ENCODE results near the gene FBXO11.

The FBXO11 gene

GRCh38 chr2:47849368-47849767, 56.9 kb downstream of the FBXO11 start:
- no peak for DNase-seq

DNA sequence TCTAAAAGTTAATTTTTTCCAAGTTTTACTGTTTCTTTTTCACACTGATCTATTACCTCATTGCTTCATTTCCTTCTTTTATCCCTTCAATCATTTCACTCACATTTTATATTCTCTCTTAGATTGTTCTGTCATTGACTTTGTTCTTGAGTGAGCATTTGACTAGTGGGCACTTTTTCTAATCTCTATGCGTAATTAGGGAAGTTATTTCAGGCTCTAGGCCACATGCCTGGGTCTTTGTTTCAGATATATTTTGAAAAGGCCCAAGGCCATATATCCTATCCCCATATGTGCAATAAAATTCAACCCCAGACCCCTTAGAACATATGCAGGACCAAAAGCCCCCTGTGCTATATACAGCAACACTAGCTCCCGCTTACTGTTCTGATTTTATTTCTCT, 62.1 kb downstream of the FBXO11 start:
- no peak for DNase-seq

DNA sequence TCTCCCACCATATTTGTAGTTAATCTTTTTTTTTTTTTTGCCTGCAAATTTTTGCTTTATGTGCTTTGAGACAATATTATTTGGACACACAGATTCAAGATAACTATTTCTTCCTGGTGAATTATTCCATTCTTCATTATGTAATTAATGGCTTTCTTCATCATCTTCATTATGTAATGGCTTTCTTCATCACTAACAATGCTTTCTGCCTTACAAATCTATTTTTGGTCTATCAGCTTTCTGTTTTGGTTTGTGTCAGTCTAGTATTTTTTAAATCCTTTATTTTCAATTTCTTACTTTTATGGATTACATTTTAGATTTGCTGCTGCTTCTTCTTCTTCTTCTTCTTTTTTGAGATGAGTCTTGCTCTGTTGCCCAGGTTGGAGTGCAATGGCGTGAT, 62.9 kb downstream of the FBXO11 start:
- DNase-seq = no peak

- no peak for DNase-seq
These were observed 63.5 kb downstream of the FBXO11 start for GRCh38 chr2:47842846-47843245.

- DNase-seq = no peak
These were observed 67.6 kb downstream of the FBXO11 start for GRCh38 chr2:47838686-47839085.

GRCh38 chr2:47838249-47838648, 68.0 kb downstream of the FBXO11 start:
- no peak for DNase-seq

- DNase-seq = no peak
These were observed 72.8 kb downstream of the FBXO11 start for GRCh38 chr2:47833516-47833968.

GRCh38 chr2:47822518-47822917, 83.8 kb downstream of the FBXO11 start:
- no peak for DNase-seq

DNA sequence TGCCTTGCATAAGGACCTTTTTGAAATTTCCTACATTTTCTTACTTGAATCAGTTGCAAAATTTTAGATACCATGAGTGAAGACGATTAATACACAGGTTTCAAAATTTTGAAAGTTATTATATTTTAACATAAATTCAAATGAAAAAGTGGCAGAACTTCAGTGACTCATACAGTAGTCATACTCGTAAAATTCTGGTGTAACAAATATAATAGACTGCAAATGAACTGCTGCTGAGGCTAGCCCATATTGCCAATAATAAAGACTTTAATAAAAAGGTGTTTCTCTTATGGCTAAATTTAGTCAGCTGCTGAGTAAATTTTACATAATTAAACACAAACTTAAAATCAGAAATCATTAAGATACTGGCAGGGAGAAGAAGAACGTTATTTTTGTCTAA, 86.5 kb downstream of the FBXO11 start:
- DNase-seq = no peak

DNA sequence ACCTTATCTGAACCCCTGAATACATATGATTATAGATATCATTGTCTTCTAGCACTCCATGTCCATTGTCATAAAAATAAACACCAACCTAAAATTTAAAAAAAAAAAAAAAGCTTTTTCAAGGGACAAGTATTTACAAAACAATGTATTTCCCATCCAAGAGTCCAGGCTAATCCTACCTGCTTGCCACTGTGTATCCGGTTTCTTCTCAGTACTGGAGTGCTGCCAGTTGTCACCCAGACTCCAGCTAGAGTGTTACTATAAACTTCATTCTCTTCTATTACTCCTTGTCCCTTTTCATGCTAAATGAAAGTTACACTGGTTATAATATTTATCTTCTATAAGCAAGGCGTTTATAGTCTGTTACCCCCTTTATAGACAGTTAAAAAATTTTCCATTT, 87.5 kb downstream of the FBXO11 start:
- DNase-seq = no peak

DNA sequence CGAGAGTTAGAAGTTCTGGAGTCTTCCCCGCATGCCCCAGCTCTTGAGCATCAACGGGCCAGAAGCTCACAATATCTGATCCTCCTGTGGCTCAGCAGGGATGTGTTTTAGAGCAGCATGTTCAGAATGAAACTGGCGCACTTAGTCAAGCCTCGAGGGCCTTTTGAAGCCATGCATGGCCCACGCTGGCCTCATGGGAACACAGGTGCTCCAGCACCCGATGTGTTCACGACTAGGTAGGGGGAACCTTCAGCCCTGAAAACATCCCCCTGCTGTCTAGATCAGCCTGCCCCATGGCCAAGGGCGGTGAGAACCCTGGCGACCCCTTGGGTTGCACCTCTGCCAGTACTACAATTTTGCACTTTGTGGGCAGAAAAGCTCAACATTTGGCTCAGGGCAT, 90.5 kb downstream of the FBXO11 start:
- DNase-seq = no peak

DNA sequence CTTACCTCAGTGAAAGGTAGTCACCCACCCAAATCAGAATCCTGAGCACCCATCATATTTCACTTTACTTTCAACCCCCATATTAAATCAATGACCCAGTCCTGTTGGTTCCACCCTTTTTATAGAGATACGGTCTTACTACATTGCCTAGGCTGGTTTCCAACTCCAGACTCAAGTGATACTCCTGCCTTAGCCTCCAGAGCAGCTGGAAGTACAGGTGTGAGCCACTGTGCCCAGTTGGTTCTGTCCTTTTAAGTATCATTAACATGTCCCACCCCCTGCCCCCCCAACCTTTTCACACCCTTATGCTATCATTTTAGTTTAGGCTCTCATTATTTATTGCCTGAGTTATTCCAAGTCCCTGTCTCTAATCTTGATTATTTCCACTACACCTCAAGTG, 94.6 kb downstream of the FBXO11 start:
- DNase-seq = no peak

- no peak for DNase-seq
These were observed 95.4 kb downstream of the FBXO11 start for GRCh38 chr2:47810850-47811249.

GRCh38 chr2:47809903-47810302, 96.4 kb downstream of the FBXO11 start:
- DNase-seq = no peak

DNA sequence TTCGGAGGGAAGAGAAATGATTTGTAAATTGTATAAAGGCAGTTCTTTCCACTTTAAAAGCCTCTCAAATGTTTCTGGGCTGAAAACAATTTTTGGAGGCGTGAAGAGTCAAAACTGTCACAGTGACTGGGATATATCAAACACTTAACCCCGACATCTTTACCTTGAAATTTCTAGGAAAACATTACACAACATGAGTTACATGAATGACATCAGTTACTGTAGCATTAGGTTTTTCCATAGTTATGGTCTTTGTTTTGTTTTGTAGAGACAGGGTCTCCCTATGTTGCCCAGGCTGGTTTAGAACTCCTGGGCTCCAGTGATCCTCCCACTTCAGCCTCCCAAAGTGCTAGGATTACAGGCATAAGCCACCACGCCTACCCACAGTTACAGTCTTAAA, 97.7 kb downstream of the FBXO11 start:
- DNase-seq = no peak

GRCh38 chr2:47805850-47806249, 100.4 kb downstream of the FBXO11 start:
- DNase-seq = no peak

DNA sequence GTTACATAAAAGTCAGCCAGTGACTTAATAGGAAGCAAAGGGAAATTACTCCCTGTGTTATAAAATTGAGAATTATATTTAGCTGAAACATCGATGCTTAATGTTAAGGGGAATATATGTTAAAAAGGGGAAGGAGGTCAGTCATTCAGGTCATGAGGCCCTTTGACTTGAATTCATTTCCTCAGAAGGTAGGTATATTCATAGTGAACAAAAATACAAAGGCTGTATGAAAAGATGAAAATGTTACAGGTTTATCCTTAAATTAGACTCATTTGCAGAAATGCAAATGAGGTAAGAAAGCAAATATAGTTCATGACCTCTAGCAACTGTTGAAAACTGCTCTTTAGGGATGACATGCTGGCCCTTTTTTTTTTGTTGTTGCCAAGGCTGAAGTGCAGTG, 102.5 kb downstream of the FBXO11 start:
- no peak for DNase-seq

GRCh38 chr2:47803363-47803762, 102.9 kb downstream of the FBXO11 start:
- DNase-seq = no peak

DNA sequence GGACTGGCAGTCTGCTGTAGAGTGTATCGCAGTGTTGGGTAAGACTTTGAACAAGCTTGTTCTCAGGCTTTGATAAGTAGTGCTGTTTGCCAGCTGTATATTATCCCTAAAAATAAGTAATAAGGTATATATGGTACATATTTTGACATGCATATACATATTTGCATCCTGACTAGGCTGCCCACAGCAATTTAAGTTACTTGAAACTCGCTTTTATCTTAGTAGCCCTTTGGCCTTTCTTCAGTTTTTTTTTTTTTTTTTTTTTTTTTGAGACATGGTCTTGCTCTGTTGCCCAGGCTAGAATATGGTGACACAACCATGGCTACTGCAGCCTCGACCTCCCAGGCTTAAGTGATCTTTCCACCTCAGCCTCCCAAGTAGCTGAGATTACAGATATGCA, 105.2 kb downstream of the FBXO11 start:
- no peak for DNase-seq

DNA sequence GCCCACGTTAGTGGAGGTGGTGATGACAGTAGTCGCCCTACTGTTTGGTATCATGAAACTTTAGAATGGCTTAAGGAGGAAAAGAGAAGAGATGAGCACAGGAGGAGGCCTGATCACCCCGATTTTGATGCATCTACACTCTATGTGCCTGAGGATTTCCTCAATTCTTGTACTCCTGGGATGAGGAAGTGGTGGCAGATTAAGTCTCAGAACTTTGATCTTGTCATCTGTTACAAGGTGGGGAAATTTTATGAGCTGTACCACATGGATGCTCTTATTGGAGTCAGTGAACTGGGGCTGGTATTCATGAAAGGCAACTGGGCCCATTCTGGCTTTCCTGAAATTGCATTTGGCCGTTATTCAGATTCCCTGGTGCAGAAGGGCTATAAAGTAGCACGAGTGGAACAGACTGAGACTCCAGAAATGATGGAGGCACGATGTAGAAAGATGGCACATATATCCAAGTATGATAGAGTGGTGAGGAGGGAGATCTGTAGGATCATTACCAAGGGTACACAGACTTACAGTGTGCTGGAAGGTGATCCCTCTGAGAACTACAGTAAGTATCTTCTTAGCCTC, 107.2 kb downstream of the FBXO11 start:
- no peak for DNase-seq

GRCh38 chr2:47798631-47799030, 107.7 kb downstream of the FBXO11 start:
- no peak for DNase-seq

DNA sequence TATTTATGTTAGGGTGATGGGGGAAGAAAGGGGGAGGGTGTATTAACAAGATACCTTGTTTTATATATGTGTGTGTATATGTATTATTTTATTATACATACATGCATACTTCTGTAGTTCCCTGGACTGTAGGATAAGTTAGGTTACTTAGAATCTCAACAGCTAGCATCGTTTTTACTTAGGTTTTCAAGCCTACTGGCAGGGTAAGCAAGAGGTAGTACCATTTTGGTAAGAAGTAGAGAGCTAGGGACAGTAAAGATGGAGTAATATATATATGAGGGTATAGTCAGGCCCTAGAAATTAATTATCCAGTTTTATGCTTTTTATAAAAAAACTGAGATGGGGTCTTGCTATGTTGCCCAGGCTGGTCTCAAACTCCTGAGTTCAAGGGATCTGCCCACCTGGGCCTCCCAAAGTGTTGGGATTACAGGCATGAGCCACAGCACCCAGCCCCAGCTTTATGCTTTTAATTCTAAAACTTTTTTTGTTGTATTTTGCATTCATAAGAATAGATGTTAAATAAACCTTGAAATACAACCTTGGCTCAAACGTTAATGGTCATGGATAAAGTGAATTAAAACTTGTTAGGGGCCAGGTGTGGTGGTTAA, 110.1 kb downstream of the FBXO11 start:
- no peak for DNase-seq

DNA sequence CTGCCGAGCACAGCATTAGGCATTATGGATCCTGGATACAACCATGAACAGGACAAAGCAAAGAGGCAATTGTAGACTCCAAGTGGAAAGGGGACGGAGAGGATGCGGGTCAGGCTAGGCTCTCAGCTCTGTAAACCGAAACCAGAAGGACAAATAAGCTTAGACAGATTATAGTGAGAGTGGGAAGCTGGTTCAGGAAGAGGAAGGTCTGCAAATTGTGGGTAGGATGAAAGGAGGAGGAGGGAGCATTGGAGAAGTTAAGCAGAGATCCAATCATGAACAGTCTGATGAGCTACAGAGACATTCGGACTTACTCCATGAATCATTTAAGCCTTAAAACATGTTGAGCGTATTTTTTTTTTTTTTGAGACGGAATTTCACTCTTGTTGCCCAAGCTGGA, 120.3 kb downstream of the FBXO11 start:
- no peak for DNase-seq

GRCh38 chr2:47784352-47784851, 121.9 kb downstream of the FBXO11 start:
- DNase-seq = no peak

Measured in NCI-H2107 (cell line).